Putamen (tissue), 1 donor: Measurements from ENCODE around the gene DAB2IP.

Source experiments
- DNase-seq: peaks from one replicate; pipeline ENCODE4 v3.0.0-alpha.2; 2016; ENCODE audit warnings: low spot score

The DAB2IP gene

GRCh38 chr9:121744687-121745395 is 93.4 kb downstream of the DAB2IP start:
- DNase-seq: no peak

- DNase-seq: no peak
These were observed 93.9 kb downstream of the DAB2IP start for GRCh38 chr9:121745396-121745695.

- no peak for DNase-seq
These were observed 95.0 kb downstream of the DAB2IP start for GRCh38 chr9:121746411-121746810.

DNA sequence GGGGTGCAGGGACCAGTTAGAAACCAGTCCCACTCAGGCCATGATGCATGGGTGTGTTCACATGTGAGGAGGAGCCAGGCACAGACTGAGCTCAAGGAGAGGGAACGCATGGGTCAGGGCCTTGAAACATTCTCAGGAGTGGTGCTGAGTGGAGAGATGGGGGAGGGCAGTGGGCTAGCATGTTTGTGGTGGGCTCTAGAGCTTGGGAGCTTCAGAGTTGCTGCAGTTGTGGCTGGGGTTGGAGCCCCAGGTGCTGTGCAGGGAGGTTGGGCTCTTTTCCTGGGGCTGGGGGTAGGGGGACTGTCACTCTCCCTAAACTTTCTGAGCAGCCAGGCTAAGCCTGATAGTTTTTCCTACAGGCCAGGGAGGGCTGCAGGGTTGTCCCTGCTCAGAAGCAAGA is 95.4 kb downstream of the DAB2IP start:
- no peak for DNase-seq

DNA sequence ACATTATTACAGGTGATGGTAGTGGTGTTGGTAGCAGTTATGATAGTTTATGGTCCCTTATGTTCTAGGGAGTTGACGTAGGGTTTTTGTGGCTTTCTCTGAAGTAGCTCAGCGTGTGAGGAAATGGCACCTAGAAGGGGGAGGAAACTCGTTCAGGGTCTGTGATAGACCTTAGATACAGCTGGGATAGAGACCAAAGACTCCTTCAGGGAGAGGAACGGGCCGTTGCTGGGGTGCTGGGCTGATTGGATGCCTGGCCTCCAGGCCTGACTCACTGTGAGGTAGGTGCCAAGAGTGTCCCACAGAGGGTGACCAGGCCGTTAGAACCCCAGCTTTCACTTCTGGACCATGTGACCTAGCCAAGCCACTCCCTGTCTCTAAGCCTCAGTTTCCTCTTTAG is 96.6 kb downstream of the DAB2IP start:
- DNase-seq: no peak

GRCh38 chr9:121748727-121749423 is 97.4 kb downstream of the DAB2IP start:
- no peak for DNase-seq

GRCh38 chr9:121749614-121750013 is 98.2 kb downstream of the DAB2IP start:
- DNase-seq: no peak

DNA sequence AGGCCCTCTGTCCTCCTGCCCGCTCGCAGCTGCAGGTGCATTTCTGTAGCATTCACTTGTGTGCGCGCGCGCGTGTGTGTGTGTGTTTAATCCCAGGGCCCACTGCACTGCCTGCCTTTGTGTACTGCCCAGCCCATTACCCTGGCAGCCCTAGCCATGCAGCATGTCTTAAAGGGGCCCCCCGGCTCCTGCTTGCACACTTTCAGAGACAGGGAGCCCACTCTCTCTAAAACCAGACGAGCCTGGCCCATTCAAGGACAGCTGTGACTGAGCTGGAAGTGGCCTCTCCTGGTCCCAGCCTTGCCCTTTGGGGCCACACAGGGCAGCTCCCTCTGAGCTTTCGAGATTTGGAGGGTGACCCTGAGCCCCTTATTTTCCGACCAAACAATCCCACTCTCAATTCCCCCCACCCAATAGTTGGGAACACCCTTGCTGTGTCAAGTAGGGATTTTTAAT is 98.9 kb downstream of the DAB2IP start:
- no peak for DNase-seq

- DNase-seq: peak; percentile 90
These were observed 99.5 kb downstream of the DAB2IP start for GRCh38 chr9:121750715-121751623.

- DNase-seq: no peak
These were observed 100.4 kb downstream of the DAB2IP start for GRCh38 chr9:121751686-121752445.

DNA sequence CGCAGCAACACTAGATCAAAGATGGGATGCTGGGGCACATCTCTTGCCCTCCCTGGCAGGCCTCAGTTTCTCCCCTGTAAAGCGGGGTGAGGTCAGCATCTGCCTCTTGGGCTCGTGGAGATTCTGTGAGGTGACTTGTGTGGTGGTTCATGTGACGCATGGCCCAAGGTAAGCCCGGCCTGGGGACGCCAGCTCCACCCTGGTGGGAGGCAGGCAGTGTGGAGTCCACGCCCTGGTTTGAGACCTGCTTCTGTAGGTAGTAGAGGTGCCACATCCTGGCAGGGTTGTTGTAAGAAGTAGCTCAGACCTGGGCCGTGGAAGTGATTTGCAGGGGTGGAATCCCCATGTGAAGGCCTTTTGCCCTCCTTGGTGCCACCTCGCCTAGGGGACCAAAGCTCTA is 101.5 kb downstream of the DAB2IP start:
- no peak for DNase-seq

GRCh38 chr9:121753802-121754654 is 102.6 kb downstream of the DAB2IP start:
- DNase-seq: no peak

DNA sequence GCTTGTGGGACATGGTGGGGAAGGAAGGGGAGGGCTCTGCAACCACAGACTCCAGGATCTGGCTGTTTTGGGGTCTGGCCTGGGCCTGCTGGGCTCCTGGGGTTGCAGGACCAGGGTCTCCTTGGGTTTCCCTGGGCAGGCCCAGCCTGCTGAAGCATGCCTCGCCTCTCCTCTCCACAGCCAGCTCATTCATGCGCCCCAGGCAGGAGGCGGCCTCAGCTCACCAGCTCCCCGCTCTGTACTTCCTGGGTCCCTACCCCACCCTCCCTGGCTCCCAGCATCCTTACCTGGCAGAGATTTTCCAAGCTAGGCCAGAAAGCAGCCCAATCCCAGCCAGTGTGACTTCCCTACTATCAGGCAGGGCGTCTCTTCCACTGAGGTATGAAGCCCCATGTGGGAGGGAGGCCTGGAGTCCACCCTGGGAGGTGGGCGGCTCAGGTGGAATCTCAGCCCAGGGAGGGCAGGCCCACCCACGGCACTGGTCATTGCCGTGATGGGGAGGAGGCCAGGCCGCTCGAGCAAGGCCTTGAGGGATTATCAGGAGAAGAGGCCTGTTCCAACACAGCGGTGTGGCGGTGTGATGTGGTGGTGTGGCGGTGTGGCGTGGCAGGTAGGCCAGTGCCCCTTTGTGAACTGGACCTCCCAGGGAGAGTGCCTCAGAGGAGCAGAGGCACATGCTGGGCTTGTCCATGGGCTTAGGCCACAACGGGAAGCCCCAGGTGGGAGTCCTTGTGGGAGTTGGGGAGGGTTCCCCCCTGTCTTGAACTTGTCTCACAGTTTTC is 103.4 kb downstream of the DAB2IP start:
- DNase-seq: no peak

DNA sequence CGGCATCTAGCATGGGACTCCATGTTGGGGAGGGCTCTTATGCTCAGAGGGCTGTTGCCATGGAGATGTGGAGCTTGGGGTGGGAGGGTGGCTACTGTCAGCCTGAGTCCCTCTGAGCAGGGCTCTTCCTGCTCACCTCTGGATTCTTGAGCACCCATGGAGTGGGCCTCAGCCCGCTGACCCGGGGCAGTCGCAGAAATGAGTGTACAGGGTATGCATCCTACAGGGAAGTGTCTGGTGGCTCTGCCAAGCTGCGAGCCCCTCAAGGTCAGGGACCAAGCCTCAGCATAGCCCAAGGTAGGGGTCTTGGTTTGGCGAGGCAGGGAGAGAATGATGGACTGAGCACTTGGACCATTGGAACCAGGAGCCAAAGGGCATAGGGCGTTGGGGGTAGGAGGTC is 104.1 kb downstream of the DAB2IP start:
- no peak for DNase-seq

- DNase-seq: no peak
These were observed 105.2 kb downstream of the DAB2IP start for GRCh38 chr9:121756474-121757280.

DNA sequence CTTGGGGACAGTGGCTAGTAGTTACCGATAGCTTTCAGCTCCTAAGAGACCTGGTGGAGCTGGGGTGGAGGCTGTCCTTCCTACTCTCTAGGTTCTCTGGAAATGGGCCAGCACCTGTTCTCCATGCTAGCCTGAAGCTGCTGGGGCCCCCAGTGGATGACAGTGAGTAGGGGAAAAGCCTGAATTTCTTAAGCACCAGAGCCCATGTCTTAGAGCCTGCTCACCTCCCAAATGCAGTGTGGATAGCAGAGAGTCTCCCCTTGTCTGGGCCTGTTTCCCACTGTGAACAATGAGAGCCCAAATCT is 105.8 kb downstream of the DAB2IP start:
- DNase-seq: no peak

DNA sequence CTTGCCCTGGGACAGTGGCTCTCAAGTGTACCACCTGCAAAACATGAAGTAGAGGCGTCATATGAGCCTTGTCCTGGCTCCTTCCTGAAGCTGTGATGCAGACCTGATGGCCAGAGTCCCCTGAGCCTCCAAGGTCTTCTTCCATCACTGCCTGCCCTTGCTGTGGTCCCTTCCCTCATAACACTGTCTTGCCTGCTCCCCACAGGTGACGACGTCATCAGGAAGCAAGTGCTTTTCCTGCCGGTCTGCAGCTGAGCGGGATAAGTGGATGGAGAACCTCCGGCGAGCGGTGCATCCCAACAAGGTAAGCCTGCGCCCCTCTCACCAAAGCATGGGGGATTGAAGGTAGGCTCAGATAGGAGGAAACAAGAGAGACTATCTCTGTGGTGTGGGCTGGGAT is 107.3 kb downstream of the DAB2IP start:
- no peak for DNase-seq

GRCh38 chr9:121759996-121760395 is 108.6 kb downstream of the DAB2IP start:
- no peak for DNase-seq

GRCh38 chr9:121760571-121760970 is 109.1 kb downstream of the DAB2IP start:
- no peak for DNase-seq

GRCh38 chr9:121763131-121763530 is 111.7 kb downstream of the DAB2IP start:
- no peak for DNase-seq
